T follicular helper cell (primary cell): ENCODE measurements around the gene TMEM263.
A peak's percentile ranks its signal among the peaks of the same experiment; 100 is the strongest.

Experiments used
- DNase-seq: peaks from one replicate; pipeline ENCODE4 v3.0.0-alpha.2; 2020; ENCODE audit warnings: low read depth

The TMEM263 gene

GRCh38 chr12:106950591-106950990 lies 5.1 kb upstream of the TMEM263 start:
- no peak for DNase-seq

GRCh38 chr12:106953352-106954250 lies 2.1 kb upstream of the TMEM263 start:
- DNase-seq: no peak

GRCh38 chr12:106954462-106955376 lies 988 bp upstream of the TMEM263 start:
- DNase-seq: peak; percentile 10

- DNase-seq: peak; percentile 37
Observed at GRCh38 chr12:106956048-106956578, 406 bp downstream of the TMEM263 start.

GRCh38 chr12:106957583-106957982 lies 1.9 kb downstream of the TMEM263 start:
- no peak for DNase-seq

GRCh38 chr12:106960443-106960842 lies 4.7 kb downstream of the TMEM263 start:
- no peak for DNase-seq

- no peak for DNase-seq
Observed at GRCh38 chr12:106962286-106962685, 6.6 kb downstream of the TMEM263 start.

GRCh38 chr12:106964526-106964925 lies 8.8 kb downstream of the TMEM263 start:
- no peak for DNase-seq

- DNase-seq: no peak
Observed at GRCh38 chr12:106971065-106971464, 15.4 kb downstream of the TMEM263 start.

GRCh38 chr12:106973545-106973944 lies 17.8 kb downstream of the TMEM263 start:
- DNase-seq: no peak

GRCh38 chr12:106974511-106974910 lies 18.8 kb downstream of the TMEM263 start:
- DNase-seq: no peak

- DNase-seq: no peak
Observed at GRCh38 chr12:106975098-106975497, 19.4 kb downstream of the TMEM263 start.

- DNase-seq: no peak
Observed at GRCh38 chr12:106975993-106976658, 20.4 kb downstream of the TMEM263 start.

GRCh38 chr12:106976668-106977067 lies 21.0 kb downstream of the TMEM263 start:
- DNase-seq: no peak

GRCh38 chr12:106978035-106978800 lies 22.5 kb downstream of the TMEM263 start:
- no peak for DNase-seq

GRCh38 chr12:106980944-106981343 lies 25.2 kb downstream of the TMEM263 start:
- DNase-seq: no peak

- no peak for DNase-seq
Observed at GRCh38 chr12:106981788-106982187, 26.1 kb downstream of the TMEM263 start.

- no peak for DNase-seq
Observed at GRCh38 chr12:106982229-106982628, 26.5 kb downstream of the TMEM263 start.

GRCh38 chr12:106984588-106985137 lies 29.0 kb downstream of the TMEM263 start:
- DNase-seq: no peak

- DNase-seq: no peak
Observed at GRCh38 chr12:106985479-106985878, 29.8 kb downstream of the TMEM263 start.

- no peak for DNase-seq
Observed at GRCh38 chr12:106986135-106986534, 30.4 kb downstream of the TMEM263 start.
